Measurements from ENCODE around the gene LPAR6.

DNA sequence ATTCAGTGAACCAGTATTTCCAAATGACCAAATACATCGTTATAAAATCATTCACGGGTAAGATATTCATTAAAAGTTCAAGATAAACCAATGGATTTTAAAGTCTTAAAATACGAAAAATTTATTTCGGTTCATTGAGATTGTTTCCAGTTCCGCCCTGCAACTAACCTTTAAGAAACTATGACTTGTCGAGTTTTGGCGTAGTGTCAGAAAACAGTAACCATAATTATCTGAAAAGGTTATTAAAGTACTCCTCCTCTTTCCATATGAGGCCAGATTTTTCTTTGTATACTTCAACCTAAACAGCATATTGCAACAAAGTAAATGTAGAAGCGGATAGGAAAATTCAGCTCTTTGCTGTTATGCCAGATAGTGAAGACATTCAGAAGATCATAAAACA is 26.1 kb downstream of the LPAR6 start:
- no peak for TF ChIP-seq ZNF274 (IDR thresholded peaks at IDR 0.05; ENCODE audit: low read depth, low read length)
- no peak for TF ChIP-seq SUZ12 (IDR thresholded peaks at IDR 0.05; ENCODE audit: extremely low read depth, insufficient read depth, insufficient read length)

Measured in NT2/D1 (cell line).